PC-3 (cell line): Measurements from ENCODE around the gene CCDC192. TPM values are rescaled to one million over a fixed set of nuclear protein-coding genes. Genes with fewer than 3 reads are reported as not detected.
A peak's percentile ranks its signal among the peaks of the same experiment; 100 is the strongest.

Experiments
- ATAC-seq: fragments of 200-7000 bp; cut with Tn5 transposase; 2 replicates; pipeline ENCODE4 v1.9.1; 2020; ENCODE audit warnings: mild to moderate bottlenecking, moderate library complexity
- BruUV-seq: library from RNA; stranded (reverse); fragments of 400-500 nt; replicated peaks from 2 replicates; lab custom pipeline; 2021; lab: Mats Ljungman, UMichigan
- CTCF ChIA-PET: fragments of 300-600 bp; sonication (Branson Sonifier 250); formaldehyde crosslinking; loops from one replicate; lab custom pipeline; 2022; ENCODE audit warnings: antibody characterized with exemption; lab: Charles Lee
- POLR2A ChIA-PET: fragments of 300-600 bp; sonication (Branson Sonifier 250); formaldehyde crosslinking; loops from one replicate; lab custom pipeline; 2022; ENCODE audit warnings: antibody characterized with exemption; ENCODE audit not compliant: unreplicated experiment; lab: Charles Lee
- DNase-seq: peaks from one replicate; pipeline ENCODE4 v3.0.0-alpha.2; 2015
- H2AFZ ChIP-seq: fragments of 300-600 bp; sonication (generic); 2 replicates; pipeline ENCODE4 v1.6.0; 2016; ENCODE audit warnings: antibody characterized with exemption, low read length
- H3F3A ChIP-seq: fragments of 300-600 bp; sonication (generic); one replicate; pipeline ENCODE4 v1.6.0; 2017; ENCODE audit warnings: antibody characterized with exemption, low read length, control low read depth, mild to moderate bottlenecking; ENCODE audit not compliant: unreplicated experiment
- H3K27ac ChIP-seq: fragments of 300-600 bp; sonication (generic); 2 replicates; pipeline ENCODE4 v1.5.1; 2016; ENCODE audit warnings: mild to moderate bottlenecking, low read length
- H3K27me3 ChIP-seq: fragments of 300-600 bp; sonication (generic); 2 replicates; pipeline ENCODE4 v1.6.1; 2016; ENCODE audit warnings: low read length, mixed read lengths
- H3K36me3 ChIP-seq: fragments of 300-600 bp; sonication (generic); 2 replicates; pipeline ENCODE4 v1.6.1; 2016; ENCODE audit warnings: low read depth, mixed run types, low read length, mixed read lengths
- H3K4me1 ChIP-seq: fragments of 300-600 bp; sonication (generic); 2 replicates; pipeline ENCODE4 v1.5.1; 2016; ENCODE audit warnings: low read length; ENCODE audit not compliant: insufficient read depth
- H3K4me2 ChIP-seq: fragments of 300-600 bp; sonication (generic); 2 replicates; pipeline ENCODE4 v1.6.0; 2016; ENCODE audit warnings: low read length
- H3K4me3 ChIP-seq: fragments of 300-600 bp; sonication (generic); 2 replicates; pipeline ENCODE4 v1.5.1; 2016; ENCODE audit warnings: mild to moderate bottlenecking, low read length, mixed read lengths
- H3K79me2 ChIP-seq: fragments of 300-600 bp; sonication (generic); 2 replicates; pipeline ENCODE4 v1.6.1; 2017; ENCODE audit warnings: low read length, mixed read lengths
- H3K9ac ChIP-seq: fragments of 300-600 bp; sonication (generic); 2 replicates; pipeline ENCODE4 v1.6.0; 2016; ENCODE audit warnings: mild to moderate bottlenecking, low read length
- H3K9me2 ChIP-seq: fragments of 300-600 bp; sonication (generic); replicated peaks from 2 replicates; pipeline ENCODE4 v1.6.1; 2016; ENCODE audit warnings: mixed run types, low read length, mixed read lengths
- H3K9me3 ChIP-seq: fragments of 300-600 bp; sonication (generic); 2 replicates; pipeline ENCODE4 v1.6.1; 2016; ENCODE audit warnings: low read length, mixed read lengths
- H4K20me1 ChIP-seq: fragments of 300-600 bp; sonication (generic); 2 replicates; pipeline ENCODE4 v1.6.1; 2016; ENCODE audit warnings: low read length, mixed read lengths
- CTCF ChIP-seq: fragments of 300-600 bp; sonication (generic); conservative IDR thresholded peaks from 2 replicates; pipeline ENCODE4 v1.5.1; 2017; ENCODE audit warnings: antibody characterized with exemption, low read depth, mild to moderate bottlenecking, low read length
- EZH2 ChIP-seq: fragments of 300-600 bp; sonication (generic); IDR thresholded peaks from one replicate; pipeline ENCODE4 v1.6.1; 2017; ENCODE audit warnings: antibody characterized with exemption, mild to moderate bottlenecking, low read length; ENCODE audit not compliant: unreplicated experiment
- EZH2phosphoT487 ChIP-seq: fragments of 300-600 bp; sonication (generic); IDR thresholded peaks from 2 replicates; pipeline ENCODE4 v1.6.1; 2018; ENCODE audit warnings: mild to moderate bottlenecking, antibody characterized with exemption, low read length, borderline replicate concordance
- intact Hi-C: fragments of 100-400 bp; cut with micrococcal nuclease; formaldehyde crosslinking; loops from 2 replicates; pipeline ENCODE4 v1.9.0; 2023
- total RNA-seq: library from RNA; depleted of rRNA; stranded (reverse); fragments of >200 nt; gene quantifications from 2 replicates; pipeline ENCODE4 v1.2.3, GENCODE V29; 2014

Gene CCDC192
- total RNA-seq, 1 experiment from 2014 or later: not detected

GRCh38 chr5:127832067-127832466 is 128.9 kb downstream of the CCDC192 start:
- no peak for ATAC-seq
- CTCF ChIA-PET: no interaction called here

GRCh38 chr5:127834094-127834531 is 130.9 kb downstream of the CCDC192 start:
- ChIA-PET CTCF (interaction anchor here (0.6 to 0.9 kb wide), 3 partner anchors 13 to 43 kb away, joined by 3 to 6 read pairs (median 4); no protein-coding TSS in a partner anchor), POLR2A (interaction anchor here (0.6 to 1.0 kb wide), 2 partner anchors 13 to 244 kb away, joined by 3 to 6 read pairs; no protein-coding TSS in a partner anchor)
- Histone ChIP-seq H2AFZ (no peak overlapping the region), H3F3A (no peaks in the 10 kb centered on the region), H3K9ac (no peak overlapping the region), H3K4me2 (peak overlapping the region; percentile 32), H3K27ac (peak overlapping the region; percentile 32), H3K79me2 (no peaks in the 10 kb centered on the region), H3K9me2 (no peaks in the 10 kb centered on the region), H3K36me3 (no peaks in the 10 kb centered on the region), H4K20me1 (no peaks in the 10 kb centered on the region), H3K9me3 (no peaks in the 10 kb centered on the region), H3K27me3 (no peaks in the 10 kb centered on the region), H3K4me3 (no peak overlapping the region), H3K4me1 (peaks cover 25% of the 10 kb centered on the region)
- TF ChIP-seq CTCF (no peak; the same call in 1 of the 2 replicates), EZH2 (no peak), EZH2phosphoT487 (no peak)
- ATAC-seq (peak; percentile 93), DNase-seq (peak; percentile 68)
- intact Hi-C loops: loop anchor here (1.0 to 2.0 kb wide), 7 partner anchors 13 to 124 kb away; no protein-coding TSS in a partner anchor
- no TSS peak for BruUV-seq

More at GRCh38 chr5:127832067-127832466, 128.9 kb downstream of the CCDC192 start:
- peaks cover 16% of the 10 kb centered on the region for H3K4me1 ChIP-seq
- H3K9me3 ChIP-seq: no peaks in the 10 kb centered on the region
- no peak for TF ChIP-seq CTCF
- TF ChIP-seq EZH2phosphoT487: no peak
- no peak for TF ChIP-seq EZH2
- no peaks in the 10 kb centered on the region for H3F3A ChIP-seq
- no peak overlapping the region for H3K4me3 ChIP-seq
- H3K4me2 ChIP-seq: no peak overlapping the region
- H4K20me1 ChIP-seq: no peaks in the 10 kb centered on the region
- H3K27me3 ChIP-seq: no peaks in the 10 kb centered on the region
- H3K79me2 ChIP-seq: no peaks in the 10 kb centered on the region
- no peak overlapping the region for H3K9ac ChIP-seq
- intact Hi-C loops: no loop called here
- DNase-seq: no peak
- POLR2A ChIA-PET: no interaction called here
- H3K27ac ChIP-seq: no peak overlapping the region
- no peaks in the 10 kb centered on the region for H3K36me3 ChIP-seq
- no peak overlapping the region for H2AFZ ChIP-seq
- H3K9me2 ChIP-seq: no peaks in the 10 kb centered on the region
- BruUV-seq: no TSS peak

GRCh38 chr5:127834554-127834953 is 131.4 kb downstream of the CCDC192 start:
- H3K9me3 ChIP-seq: no peaks in the 10 kb centered on the region
- H3K79me2 ChIP-seq: no peaks in the 10 kb centered on the region
- H2AFZ ChIP-seq: no peak overlapping the region
- H3F3A ChIP-seq: no peaks in the 10 kb centered on the region
- intact Hi-C loops: loop anchor here (1.0 to 2.0 kb wide), 7 partner anchors 14 to 124 kb away; no protein-coding TSS in a partner anchor
- H4K20me1 ChIP-seq: no peaks in the 10 kb centered on the region
- TF ChIP-seq EZH2 (no peak), EZH2phosphoT487 (no peak), CTCF (no peak)
- peaks cover 25% of the 10 kb centered on the region for H3K4me1 ChIP-seq
- no peaks in the 10 kb centered on the region for H3K27me3 ChIP-seq
- peak; percentile 42 for ATAC-seq
- H3K27ac ChIP-seq: peak overlapping the region; percentile 31
- DNase-seq: no peak
- no peaks in the 10 kb centered on the region for H3K9me2 ChIP-seq
- no peak overlapping the region for H3K4me3 ChIP-seq
- BruUV-seq: no TSS peak
- POLR2A ChIA-PET: interaction anchor here (0.6 to 1.0 kb wide), 2 partner anchors 14 to 244 kb away, joined by 3 to 6 read pairs; no protein-coding TSS in a partner anchor
- H3K36me3 ChIP-seq: no peaks in the 10 kb centered on the region
- peak overlapping the region; percentile 32 for H3K4me2 ChIP-seq
- 0 out of 2 replicates have a peak overlapping the region, but pooled peaks have one; percentile 19 for H3K9ac ChIP-seq
- CTCF ChIA-PET: interaction anchor here (0.9 kb wide), 1 partner anchor 13 kb away, joined by 4 read pairs; no protein-coding TSS in a partner anchor
